SK-N-SH (cell line): Measurements from ENCODE around the gene TPPP. TPM values are rescaled to one million over a fixed set of nuclear protein-coding genes. Genes with fewer than 3 reads are reported as not detected.
A peak's percentile ranks its signal among the peaks of the same experiment; 100 is the strongest.
"Not testable (repeated sequence)": the region's sequence is repeated elsewhere in the genome, so short reads cannot be mapped to it uniquely, and the experiment has no call there.

Experiments used
- CTCF ChIA-PET: fragments of 300-600, 350-600 bp; formaldehyde crosslinking; extraction: SDS; loops from one replicate; lab custom pipeline; 2021; lab: Yijun Ruan, JAX
- POLR2A ChIA-PET: fragments of 350-600 bp; sonication (Branson Sonifier 250); formaldehyde crosslinking; extraction: SDS; loops from one replicate; lab custom pipeline; 2020; ENCODE audit warnings: antibody characterized with exemption, inconsistent platforms; lab: Yijun Ruan, JAX
- DNase-seq: peaks from one replicate; pipeline ENCODE4 v3.0.0; 2012
- H2AFZ ChIP-seq: fragments of 200-600 bp; sonication (generic); 2 replicates; pipeline ENCODE4 v1.8.1; 2016; ENCODE audit warnings: antibody characterized with exemption, mild to moderate bottlenecking, low read depth
- H3F3A ChIP-seq: fragments of 200-600 bp; sonication (generic); replicated peaks from 2 replicates; pipeline ENCODE3; 2016; ENCODE audit warnings: antibody characterized with exemption, mild to moderate bottlenecking; ENCODE audit not compliant: insufficient read depth
- H3K27ac ChIP-seq, 2 experiments: fragments of 200-500 bp in 1 of 2; fragments of 200-600 bp in 1 of 2; sonication (Bioruptor generic) in 1 of 2; sonication (generic), shearing (Covaris generic) in 1 of 2; 2 replicates each; pipeline versions ENCODE4 v1.5.1 to v1.6.1; 2014 to 2016; ENCODE audit warnings: low read depth in 2 of 2, inconsistent platforms in 1 of 2, low read length in 1 of 2, mild to moderate bottlenecking in 1 of 2, mixed read lengths in 1 of 2
- H3K27me3 ChIP-seq: fragments of 200-600 bp; sonication (generic), shearing (Covaris generic); 2 replicates; pipeline ENCODE4 v1.6.1; 2016; ENCODE audit warnings: mixed run types; ENCODE audit not compliant: insufficient read depth
- H3K36me3 ChIP-seq, 2 experiments: fragments of 200-500 bp in 1 of 2; fragments of 200-600 bp in 1 of 2; sonication (Bioruptor generic) in 1 of 2; sonication (generic) in 1 of 2; replicated peaks in 1 of 2; 2 replicates each; pipeline versions ENCODE3 to v1.5.1; 2014 to 2016; ENCODE audit warnings: low read length in 1 of 2, mild to moderate bottlenecking in 1 of 2; ENCODE audit not compliant: insufficient read depth in 2 of 2, control insufficient read depth in 1 of 2
- H3K4me1 ChIP-seq, 2 experiments: fragments of 200-500 bp in 1 of 2; fragments of 200-600 bp in 1 of 2; sonication (Bioruptor generic) in 1 of 2; sonication (generic), shearing (Covaris generic) in 1 of 2; 2 replicates each; pipeline versions ENCODE4 v1.5.1 to v1.6.1; 2014 to 2016; ENCODE audit warnings: low read depth in 1 of 2, low read length in 1 of 2, mixed run types in 1 of 2; ENCODE audit not compliant: insufficient read depth in 2 of 2, control insufficient read depth in 1 of 2
- H3K4me2 ChIP-seq: fragments of 200-600 bp; sonication (generic), shearing (Covaris generic); 2 replicates; pipeline ENCODE4 v1.6.1; 2017; ENCODE audit warnings: mixed run types
- H3K4me3 ChIP-seq, 2 experiments: fragments of 200-500 bp in 1 of 2; fragments of 200-600 bp in 1 of 2; sonication (Bioruptor generic) in 1 of 2; sonication (generic), shearing (Covaris generic) in 1 of 2; 2 replicates each; pipeline versions ENCODE4 v1.5.1 to v1.8.1; 2014 to 2016; ENCODE audit warnings: low read depth in 2 of 2, inconsistent platforms in 1 of 2, low read length in 1 of 2, mild to moderate bottlenecking in 1 of 2, mixed read lengths in 1 of 2, moderate library complexity in 1 of 2
- H3K79me2 ChIP-seq: fragments of 200-600 bp; sonication (generic); 2 replicates; pipeline ENCODE4 v1.8.1; 2017; ENCODE audit warnings: mild to moderate bottlenecking; ENCODE audit not compliant: insufficient read depth
- H3K9ac ChIP-seq: fragments of 200-600 bp; sonication (generic); 2 replicates; pipeline ENCODE4 v1.6.1; 2017; ENCODE audit warnings: mixed run types
- H3K9me2 ChIP-seq: fragments of 200-600 bp; sonication (generic); 2 replicates; pipeline ENCODE4 v1.6.1; 2017; ENCODE audit warnings: mixed run types
- H3K9me3 ChIP-seq: fragments of 200-600 bp; sonication (generic); 2 replicates; pipeline ENCODE4 v1.6.1; 2017; ENCODE audit warnings: mixed run types, mild to moderate bottlenecking, moderate library complexity
- H4K20me1 ChIP-seq: fragments of 200-600 bp; sonication (generic); 2 replicates; pipeline ENCODE4 v1.6.1; 2017; ENCODE audit warnings: mild to moderate bottlenecking, mixed run types; ENCODE audit not compliant: insufficient read depth
- CHD2 ChIP-seq: fragments of 150-350 bp; IDR thresholded peaks from 2 replicates; pipeline ENCODE4 v1.6.1; 2018; ENCODE audit warnings: low read length; ENCODE audit not compliant: partially characterized antibody
- CTCF ChIP-seq: fragments of 200-600 bp; sonication (generic); IDR thresholded peaks from 2 replicates; pipeline ENCODE4 v1.6.1; 2017; ENCODE audit warnings: antibody characterized with exemption, mild to moderate bottlenecking, moderate library complexity
- ELF1 ChIP-seq: IDR thresholded peaks from 2 replicates; pipeline ENCODE4 v1.4.0; 2012
- EZH2phosphoT487 ChIP-seq: fragments of 200-600 bp; sonication (generic); IDR thresholded peaks from 2 replicates; pipeline ENCODE4 v1.6.1; 2017; ENCODE audit warnings: low read depth, mixed run types, mild to moderate bottlenecking, antibody characterized with exemption, moderate library complexity, borderline replicate concordance
- FOSL2 ChIP-seq: IDR thresholded peaks from 2 replicates; pipeline ENCODE4 v1.4.0; 2012; ENCODE audit warnings: low read depth, mild to moderate bottlenecking, moderate library complexity, borderline replicate concordance
- FOXJ3 ChIP-seq: sonication (generic); formaldehyde crosslinking; IDR thresholded peaks from 2 replicates; pipeline ENCODE4 v1.5.1; 2020; ENCODE audit warnings: mild to moderate bottlenecking, missing genetic modification reagents
- GATA2 ChIP-seq: sonication (generic); formaldehyde crosslinking; IDR thresholded peaks from 2 replicates; pipeline ENCODE4 v1.5.0; 2020; ENCODE audit warnings: mild to moderate bottlenecking, missing genetic modification reagents
- JUND ChIP-seq: IDR thresholded peaks from 2 replicates; pipeline ENCODE4 v1.4.0; 2012
- MEF2A ChIP-seq: IDR thresholded peaks from 2 replicates; pipeline ENCODE4 v1.4.0; 2012; ENCODE audit warnings: low read depth, borderline replicate concordance
- POLR2AphosphoS5 ChIP-seq: IDR thresholded peaks from 2 replicates; pipeline ENCODE4 v1.6.1; 2012; ENCODE audit warnings: low read depth, low read length
- RCOR1 ChIP-seq: fragments of 150-350 bp; IDR thresholded peaks from 2 replicates; pipeline ENCODE4 v1.6.1; 2017; ENCODE audit warnings: antibody characterized with exemption, low read length
- SIN3A ChIP-seq: IDR thresholded peaks from 2 replicates; pipeline ENCODE4 v1.6.1; 2012; ENCODE audit warnings: low read depth, mild to moderate bottlenecking, low read length, moderate library complexity, borderline replicate concordance
- TEAD4 ChIP-seq: IDR thresholded peaks from 2 replicates; pipeline ENCODE4 v1.4.0; 2012; ENCODE audit warnings: mild to moderate bottlenecking, borderline replicate concordance; ENCODE audit not compliant: insufficient read depth
- USF2 ChIP-seq: fragments of 150-350 bp; IDR thresholded peaks from 2 replicates; pipeline ENCODE4 v1.6.1; 2017; ENCODE audit warnings: antibody characterized with exemption, low read length, low read depth, borderline replicate concordance
- YY1 ChIP-seq: IDR thresholded peaks from 2 replicates; pipeline ENCODE4 v1.4.0; 2012; ENCODE audit warnings: low read depth, mild to moderate bottlenecking
- ZBTB33 ChIP-seq: IDR thresholded peaks from 2 replicates; pipeline ENCODE4 v1.4.0; 2012; ENCODE audit warnings: low read depth, borderline replicate concordance
- WGBS: methylation state at CpG from one replicate; pipeline ENCODE4 v1.1.6; 2017; ENCODE audit warnings: low lambda C conversion rate; 5-methylcytosine and 5-hydroxymethylcytosine counted together
- polyA plus RNA-seq, 3 experiments: library from polyadenylated mRNA; depleted of rRNA; stranded (reverse); fragments of >200 nt; gene quantifications; 2 replicates each; pipeline ENCODE4 v1.2.3, GENCODE V29; 2012

The TPPP gene
- polyA plus RNA-seq, 1 of the 3 experiments (the other 2 are of a cell fraction), result 0.05 TPM

GRCh38 chr5:691817-692528 is 1.2 kb downstream of the TPPP start:
- H3F3A ChIP-seq, result no peaks in the 10 kb centered on the region
- peak; percentile 33 for DNase-seq
- H3K9me2 ChIP-seq, result no peaks in the 10 kb centered on the region
- TF ChIP-seq CHD2 (no peak), YY1 (no peak), USF2 (no peak), ZBTB33 (no peak), POLR2AphosphoS5 (no peak), ELF1 (no peak), TEAD4 (no peak), SIN3A (no peak), GATA2 (CRISPR knock-in tag) (no peak), RCOR1 (no peak), CTCF (no peak), FOXJ3 (CRISPR knock-in tag) (no peak), FOSL2 (no peak), MEF2A (no peak), EZH2phosphoT487 (no peak), JUND (no peak)
- ChIA-PET CTCF (no interaction called here), POLR2A (no interaction called here)
- WGBS, result 13% methylated on average over 2 of the region's 2 CpGs
- no peak overlapping the region for H3K27ac ChIP-seq
- H4K20me1 ChIP-seq, result no peaks in the 10 kb centered on the region
- no peaks in the 10 kb centered on the region for H3K9me3 ChIP-seq
- no peaks in the 10 kb centered on the region for H3K79me2 ChIP-seq
- no peaks in the 10 kb centered on the region; a peak in 1 of 4 replicates for H3K4me1 ChIP-seq
- no peak overlapping the region for H3K4me2 ChIP-seq
- peak overlapping the region in 1 of 2 experiments; percentile 41; a peak in 1 of 4 replicates for H3K4me3 ChIP-seq
- no peaks in the 10 kb centered on the region; the same call in 1 of the 2 replicates for H3K27me3 ChIP-seq
- no peaks in the 10 kb centered on the region for H3K36me3 ChIP-seq
- H3K9ac ChIP-seq, result no peak overlapping the region
- no peak overlapping the region for H2AFZ ChIP-seq

GRCh38 chr5:691049-691448 is 2.1 kb downstream of the TPPP start:
- H3K9ac ChIP-seq, H3K27me3 ChIP-seq, H3K4me2 ChIP-seq, H3K36me3 ChIP-seq, DNase-seq, CTCF ChIA-PET, H3K4me3 ChIP-seq, H2AFZ ChIP-seq, H3K4me1 ChIP-seq, H3K79me2 ChIP-seq, H4K20me1 ChIP-seq, H3K27ac ChIP-seq, H3F3A ChIP-seq, H3K9me2 ChIP-seq, POLR2A ChIA-PET, H3K9me3 ChIP-seq: not testable (repeated sequence)
- no CpG with 5 or more reads among the region's 23 CpGs for WGBS

- H3K9me2 ChIP-seq, H3K27ac ChIP-seq, H3K4me1 ChIP-seq, H3K36me3 ChIP-seq, H3F3A ChIP-seq, H2AFZ ChIP-seq, H4K20me1 ChIP-seq, H3K4me2 ChIP-seq, H3K9me3 ChIP-seq, DNase-seq, H3K27me3 ChIP-seq, POLR2A ChIA-PET, CTCF ChIA-PET, H3K4me3 ChIP-seq, H3K79me2 ChIP-seq, H3K9ac ChIP-seq: not testable (repeated sequence)
- no CpG with 5 or more reads among the region's 12 CpGs for WGBS
Observed at GRCh38 chr5:690293-690692, 2.9 kb downstream of the TPPP start.
